HG03045 (cell line): ENCODE data around the gene CYYR1.

Experiments
- ATAC-seq: cut with Tn5 transposase; IDR thresholded peaks from one replicate; pipeline ENCODE4 v1.9.1; 2021; ENCODE audit warnings: mild to moderate bottlenecking, moderate library complexity; ENCODE audit not compliant: unreplicated experiment

CYYR1 gene

DNA sequence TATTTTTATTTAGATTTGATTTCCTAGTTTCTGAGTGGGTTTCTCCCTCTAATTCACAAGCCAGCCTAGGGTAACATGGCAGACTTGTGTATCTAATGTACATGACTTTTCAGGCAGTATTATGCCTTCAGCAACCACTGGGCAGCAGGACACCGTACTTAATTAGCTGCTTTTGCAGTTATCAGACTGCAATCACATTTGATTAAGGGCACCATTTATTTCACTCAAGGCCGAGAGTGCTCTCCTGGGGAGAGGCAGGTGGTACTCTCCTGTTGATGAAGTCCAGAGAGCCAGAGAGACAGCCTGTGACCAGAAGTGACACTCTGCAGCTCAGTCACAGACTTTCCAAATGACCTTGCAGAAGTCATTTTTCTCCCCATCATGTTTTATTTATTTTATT is 18.7 kb downstream of the CYYR1 start:
- no peak for ATAC-seq

DNA sequence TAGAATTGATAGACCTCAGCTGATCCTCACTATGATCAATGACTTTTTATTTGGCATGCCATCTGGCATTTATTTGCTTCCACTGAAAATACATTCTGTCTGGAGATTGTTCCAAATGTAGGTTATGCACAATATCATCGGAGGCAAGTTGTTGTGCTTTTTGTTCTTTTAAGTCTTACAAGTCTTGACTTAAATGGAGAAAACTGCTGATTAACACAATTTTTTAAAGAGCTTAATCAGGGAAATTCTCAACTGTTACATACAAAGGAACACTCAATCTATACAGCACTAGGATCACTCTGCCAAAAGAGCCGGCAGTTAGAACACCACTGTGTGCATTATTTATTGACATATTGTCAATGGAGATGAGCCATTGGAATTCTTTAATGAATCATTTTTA is 19.2 kb downstream of the CYYR1 start:
- ATAC-seq = no peak

- no peak for ATAC-seq
Observed at GRCh38 chr21:26550326-26550725, 22.8 kb downstream of the CYYR1 start.

DNA sequence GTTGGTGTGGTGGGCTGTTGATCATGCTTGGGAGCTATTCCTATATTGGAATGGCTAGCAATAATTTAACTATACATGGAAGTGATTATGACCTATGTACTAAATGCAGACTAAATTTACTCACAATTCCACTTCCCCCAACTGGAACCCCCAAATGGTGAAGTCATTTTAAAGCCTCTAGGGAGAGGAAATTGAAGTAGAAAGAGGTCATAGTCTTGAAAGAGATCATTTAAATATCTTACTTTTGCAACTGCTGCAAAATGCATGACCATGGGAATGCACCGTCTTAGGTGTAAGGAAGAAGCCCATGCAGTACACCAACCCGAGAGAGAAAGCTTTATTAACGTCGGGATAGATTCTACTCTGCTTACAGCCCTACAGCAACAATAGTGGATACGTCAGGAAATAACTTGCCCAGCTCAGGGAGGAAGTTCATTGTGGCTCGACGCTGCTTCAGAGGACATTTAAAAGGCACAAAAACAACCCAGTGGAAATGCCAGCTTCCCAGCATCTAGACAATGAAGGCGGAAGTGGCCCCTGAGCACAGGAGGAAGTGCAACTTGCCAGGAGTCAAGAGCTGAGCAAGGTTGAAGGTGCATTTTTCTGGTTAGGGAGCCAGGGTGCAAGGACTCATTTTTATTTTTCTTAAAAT is 26.5 kb downstream of the CYYR1 start:
- ATAC-seq = no peak

DNA sequence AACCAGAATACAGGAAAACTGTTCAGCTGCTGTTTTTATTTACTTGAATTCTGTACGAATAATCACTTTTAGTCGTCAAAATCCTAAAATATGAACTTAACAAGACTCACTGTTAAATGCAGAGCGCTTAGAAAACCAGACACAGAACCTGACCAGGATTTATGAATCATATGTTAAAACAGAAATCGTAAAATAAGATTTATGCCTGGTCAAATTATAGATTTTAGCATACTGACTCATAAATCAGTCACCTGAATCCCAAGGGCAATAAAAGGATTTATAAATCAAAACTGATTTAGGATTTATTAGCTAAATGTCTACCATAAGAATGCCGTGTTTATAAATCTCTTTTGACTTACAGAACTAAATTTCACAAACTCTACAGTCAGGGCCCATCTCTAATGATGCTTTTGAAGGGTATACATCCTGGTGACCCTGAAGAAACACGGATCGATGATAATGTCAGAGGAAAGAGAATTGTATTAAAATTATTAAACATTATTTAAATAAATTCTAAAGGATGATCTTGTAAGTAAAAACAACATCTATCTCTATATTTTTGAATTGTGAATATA is 28.8 kb downstream of the CYYR1 start:
- ATAC-seq = no peak

DNA sequence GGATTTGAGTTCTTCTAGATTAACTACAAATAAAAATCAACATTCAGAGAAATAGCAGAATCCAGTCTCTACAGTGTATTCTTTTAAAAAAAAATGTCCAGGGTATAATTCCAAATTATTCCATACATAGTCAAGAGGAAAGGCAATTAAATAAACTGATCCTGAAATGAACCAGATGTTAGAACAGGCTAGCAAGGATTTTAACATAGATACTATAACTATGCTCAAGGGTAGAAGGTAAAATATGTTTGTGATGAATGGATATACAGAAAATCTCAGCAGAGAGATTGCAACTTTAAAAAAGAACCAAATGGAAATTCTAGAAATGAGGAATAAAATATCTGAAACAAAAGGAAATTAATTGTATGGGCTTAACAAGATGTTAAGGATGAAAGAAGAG is 32.4 kb downstream of the CYYR1 start:
- no peak for ATAC-seq

DNA sequence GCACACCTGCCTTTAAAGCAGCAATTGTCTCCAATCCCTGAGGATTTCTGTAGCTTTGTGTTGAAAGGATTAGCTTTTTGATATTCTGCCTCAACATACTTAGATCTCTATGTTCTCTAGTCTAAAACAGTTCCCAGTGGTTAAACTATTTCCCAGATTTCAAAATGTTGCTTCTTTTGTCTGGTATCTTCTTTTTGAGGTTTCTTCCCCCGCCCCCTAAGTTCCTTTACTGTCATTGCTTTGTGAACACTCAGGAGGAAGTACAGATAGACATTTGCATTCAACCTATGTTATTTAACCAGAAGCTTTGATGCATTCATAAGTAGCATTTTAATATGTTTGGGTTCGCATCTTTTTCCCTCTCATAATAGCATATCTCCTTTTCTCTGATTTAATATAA is 33.5 kb downstream of the CYYR1 start:
- no peak for ATAC-seq

GRCh38 chr21:26534517-26534916 is 38.6 kb downstream of the CYYR1 start:
- ATAC-seq = no peak

DNA sequence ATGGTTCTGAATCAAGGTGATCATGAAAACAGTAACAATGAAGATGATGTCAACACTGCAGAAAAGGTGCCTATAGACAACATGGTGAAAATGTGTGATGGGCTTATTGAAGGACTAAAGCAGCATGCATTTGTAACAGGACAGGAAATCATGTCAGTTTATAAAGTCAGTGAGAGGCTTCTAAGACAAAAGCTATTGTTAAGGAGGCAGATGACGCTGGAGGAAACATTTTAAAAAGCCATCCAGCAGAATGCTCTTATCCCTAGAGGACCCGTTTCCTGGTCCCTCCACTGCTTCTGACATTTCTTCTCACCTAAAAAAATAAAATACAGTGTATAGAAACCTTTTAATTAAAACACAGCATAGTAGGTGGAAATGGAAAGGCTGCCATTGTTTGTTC is 40.9 kb downstream of the CYYR1 start:
- ATAC-seq = no peak

- ATAC-seq = no peak
Observed at GRCh38 chr21:26529526-26529925, 43.6 kb downstream of the CYYR1 start.

- no peak for ATAC-seq
Observed at GRCh38 chr21:26528882-26529281, 44.2 kb downstream of the CYYR1 start.

DNA sequence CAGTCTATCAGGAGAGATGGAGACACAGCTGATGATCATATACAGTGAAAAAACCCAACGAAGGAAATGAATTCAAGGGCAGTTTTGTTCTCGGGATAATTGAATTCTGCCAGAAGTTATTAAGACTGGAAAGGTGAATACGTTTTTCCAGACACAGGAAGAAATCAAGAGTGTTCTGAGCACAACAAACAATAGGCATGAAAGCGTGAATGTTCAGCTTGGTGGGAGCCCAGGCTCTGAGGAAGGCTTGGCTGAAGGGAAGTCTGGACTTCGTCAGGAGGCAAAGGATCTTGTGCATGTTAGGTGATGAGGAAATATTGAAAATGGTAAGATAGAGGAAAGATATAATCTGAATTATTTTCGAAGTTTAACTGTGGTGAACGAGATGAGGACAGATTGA is 50.4 kb downstream of the CYYR1 start:
- ATAC-seq = no peak

- ATAC-seq = no peak
Observed at GRCh38 chr21:26519142-26519541, 53.9 kb downstream of the CYYR1 start.

- ATAC-seq = no peak
Observed at GRCh38 chr21:26515257-26515656, 57.8 kb downstream of the CYYR1 start.

GRCh38 chr21:26513212-26513611 is 59.9 kb downstream of the CYYR1 start:
- ATAC-seq = no peak

GRCh38 chr21:26512664-26513063 is 60.4 kb downstream of the CYYR1 start:
- ATAC-seq = no peak

DNA sequence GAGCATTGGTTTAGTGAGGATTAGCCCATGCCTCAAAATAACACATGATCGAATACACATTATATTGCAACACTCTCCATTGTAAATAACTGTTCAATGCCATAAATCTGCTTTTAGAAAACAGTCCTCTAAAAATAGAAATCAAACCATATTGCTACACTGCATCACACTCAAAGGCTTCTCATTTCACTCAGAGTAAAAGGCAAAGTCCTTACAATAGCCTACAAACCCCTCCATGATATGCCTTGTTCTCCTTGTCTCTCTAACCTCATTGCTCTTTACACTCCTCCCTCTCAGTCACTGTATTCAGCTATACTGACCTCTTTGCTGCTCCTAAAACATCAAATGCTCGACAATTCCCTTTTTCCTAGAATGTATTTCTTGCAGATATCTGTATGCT is 64.2 kb downstream of the CYYR1 start:
- no peak for ATAC-seq

- no peak for ATAC-seq
Observed at GRCh38 chr21:26506956-26507355, 66.1 kb downstream of the CYYR1 start.

- no peak for ATAC-seq
Observed at GRCh38 chr21:26505211-26505610, 67.9 kb downstream of the CYYR1 start.

GRCh38 chr21:26503414-26503813 is 69.7 kb downstream of the CYYR1 start:
- ATAC-seq = no peak

GRCh38 chr21:26501495-26502021 is 71.5 kb downstream of the CYYR1 start:
- ATAC-seq = no peak

GRCh38 chr21:26499495-26499894 is 73.6 kb downstream of the CYYR1 start:
- no peak for ATAC-seq
